ENCODE data around the gene ADGRG7.

DNA sequence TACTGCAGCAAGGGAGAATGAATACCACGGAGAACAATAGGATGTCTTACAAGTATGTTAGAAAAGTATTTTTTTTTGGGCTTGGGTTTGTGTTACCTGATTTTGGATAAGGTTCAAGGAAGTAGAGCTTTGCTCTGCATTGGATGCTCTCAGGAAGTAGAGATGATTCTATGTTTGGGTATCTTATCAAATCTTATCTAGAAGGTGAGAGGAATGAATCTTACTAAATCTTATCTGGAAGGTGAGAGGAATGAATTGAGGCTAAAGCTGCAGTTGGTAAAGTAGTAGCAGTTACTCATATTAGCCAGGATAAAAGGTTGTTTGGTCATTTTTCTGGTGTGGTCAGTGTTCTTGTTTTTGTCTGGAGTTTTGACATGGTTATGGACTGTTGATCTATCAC is 117.3 kb downstream of the ADGRG7 start:
- TF ChIP-seq POLR2A (IDR thresholded peaks at IDR 0.05; ENCODE audit: low read length), result no peak
- no peak for TF ChIP-seq GATA1 (IDR thresholded peaks at IDR 0.05; ENCODE audit: low read depth, low read length)

All from erythroblast (primary cell).